ENCODE data around the gene BAZ1B. TPM values are rescaled to one million over a fixed set of nuclear protein-coding genes. Genes with fewer than 3 reads are reported as not detected.

Gene BAZ1B
- total and polyA plus RNA-seq, 12 donors, result 14.5 to 65.5 (median 43.7) TPM

- 83 to 97% (median 89%) methylated on average over 5 to 8 of the region's 8 CpGs for WGBS, 4 donors
Measured at GRCh38 chr7:73427902-73428787, 93.9 kb downstream of the BAZ1B start.

DNA sequence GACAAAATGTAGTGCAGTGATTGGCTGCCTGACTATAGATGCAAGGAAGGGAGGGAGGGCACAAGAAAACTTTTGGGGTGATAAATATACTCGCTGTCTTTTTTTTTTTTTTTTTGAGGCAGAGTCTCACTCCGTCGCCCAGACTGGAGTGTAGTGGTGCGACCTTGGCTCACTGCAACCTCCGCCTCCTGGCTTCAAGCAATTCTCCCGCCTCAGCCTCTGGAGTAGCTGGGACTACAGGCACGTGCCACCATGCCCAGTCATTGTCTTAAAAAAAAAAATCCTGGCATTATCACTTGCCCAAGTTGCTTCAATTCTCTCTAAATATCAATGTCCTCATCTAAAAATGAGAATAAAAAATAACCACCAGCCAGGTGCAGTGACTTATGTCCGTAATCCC, 96.1 kb downstream of the BAZ1B start:
- Histone ChIP-seq H3K4me3 (no peak overlapping the region), H3K36me3 (replicated peaks in 1 of 2) (no peaks in the 10 kb centered on the region), H3K4me1 (replicated peaks in 1 of 2) (no peaks in the 10 kb centered on the region), H3K27me3 (no peaks in the 10 kb centered on the region), H3K9me3 (replicated peaks in 1 of 3) (no peaks in the 10 kb centered on the region), H3K27ac (no peak overlapping the region)
- TF ChIP-seq, protein P1, sequence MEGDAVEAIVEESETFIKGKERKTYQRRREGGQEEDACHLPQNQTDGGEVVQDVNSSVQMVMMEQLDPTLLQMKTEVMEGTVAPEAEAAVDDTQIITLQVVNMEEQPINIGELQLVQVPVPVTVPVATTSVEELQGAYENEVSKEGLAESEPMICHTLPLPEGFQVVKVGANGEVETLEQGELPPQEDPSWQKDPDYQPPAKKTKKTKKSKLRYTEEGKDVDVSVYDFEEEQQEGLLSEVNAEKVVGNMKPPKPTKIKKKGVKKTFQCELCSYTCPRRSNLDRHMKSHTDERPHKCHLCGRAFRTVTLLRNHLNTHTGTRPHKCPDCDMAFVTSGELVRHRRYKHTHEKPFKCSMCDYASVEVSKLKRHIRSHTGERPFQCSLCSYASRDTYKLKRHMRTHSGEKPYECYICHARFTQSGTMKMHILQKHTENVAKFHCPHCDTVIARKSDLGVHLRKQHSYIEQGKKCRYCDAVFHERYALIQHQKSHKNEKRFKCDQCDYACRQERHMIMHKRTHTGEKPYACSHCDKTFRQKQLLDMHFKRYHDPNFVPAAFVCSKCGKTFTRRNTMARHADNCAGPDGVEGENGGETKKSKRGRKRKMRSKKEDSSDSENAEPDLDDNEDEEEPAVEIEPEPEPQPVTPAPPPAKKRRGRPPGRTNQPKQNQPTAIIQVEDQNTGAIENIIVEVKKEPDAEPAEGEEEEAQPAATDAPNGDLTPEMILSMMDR (IDR thresholded peaks at IDR 0.05), result no peak
- no peak for TF ChIP-seq POLR2A (IDR thresholded peaks at IDR 0.05)
- intact Hi-C loops (cut with DNase I), result no loop called here
- DNase-seq, result no peak
- WGBS, 4 donors, result 45 to 63% (median 54%) methylated on average over 8 of the region's 8 CpGs

More at GRCh38 chr7:73427902-73428787, 93.9 kb downstream of the BAZ1B start:
- Histone ChIP-seq H3K27ac (no peak overlapping the region), H3K4me3 (no peak overlapping the region), H3K36me3 (replicated peaks in 1 of 2) (no peaks in the 10 kb centered on the region), H3K27me3 (no peaks in the 10 kb centered on the region), H3K9me3 (replicated peaks in 1 of 3) (no peaks in the 10 kb centered on the region), H3K4me1 (replicated peaks in 1 of 2) (peaks cover 0 to under 1% of the 10 kb centered on the region in 2 donors)
- no peak for DNase-seq
- TF ChIP-seq, protein P1 (IDR thresholded peaks at IDR 0.05), result no peak
- TF ChIP-seq POLR2A (IDR thresholded peaks at IDR 0.05), result no peak
- intact Hi-C loops (cut with DNase I), result no loop called here

DNA sequence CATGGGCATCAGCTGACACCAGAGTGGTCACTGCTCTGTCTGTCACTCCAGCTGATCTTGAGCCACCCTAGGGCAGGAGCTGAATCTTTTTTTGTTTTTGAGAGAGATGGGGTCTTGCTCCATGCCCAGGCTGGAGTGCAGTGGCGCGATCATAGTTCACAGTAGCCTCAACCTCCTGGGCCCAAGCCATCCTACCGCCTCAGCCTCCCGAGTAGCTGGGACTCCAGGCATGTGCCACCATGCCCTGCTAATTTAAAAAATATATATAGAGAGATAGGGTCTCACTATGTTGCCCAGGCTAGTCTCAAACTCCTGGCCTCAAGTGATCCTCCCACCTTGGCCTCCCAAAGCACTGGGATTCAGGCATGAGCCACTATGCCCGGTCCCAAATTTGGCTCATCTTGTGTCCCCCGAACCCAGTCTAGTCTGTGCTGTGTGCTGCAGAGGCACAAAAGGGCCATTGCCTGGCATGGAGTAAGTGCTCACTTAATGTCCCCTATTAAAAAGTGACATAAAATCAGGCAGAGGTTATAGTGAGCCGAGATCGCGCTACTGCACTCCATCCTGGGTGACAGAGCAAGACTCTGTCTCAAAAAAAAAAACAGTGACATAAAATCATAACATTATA, 96.6 kb downstream of the BAZ1B start:
- H3K27ac ChIP-seq, result no peak overlapping the region
- H3K27me3 ChIP-seq, result no peaks in the 10 kb centered on the region
- H3K4me1 ChIP-seq (replicated peaks in 1 of 2), result no peaks in the 10 kb centered on the region
- 91 to 99% (median 94%) methylated on average over 9 of the region's 9 CpGs for WGBS, 4 donors
- intact Hi-C loops (cut with DNase I), result no loop called here
- no peak overlapping the region for H3K4me3 ChIP-seq
- no peaks in the 10 kb centered on the region for H3K9me3 ChIP-seq (replicated peaks in 1 of 3)
- no peak for TF ChIP-seq POLR2A (IDR thresholded peaks at IDR 0.05)
- TF ChIP-seq, protein P1 (IDR thresholded peaks at IDR 0.05), result no peak
- no peak for DNase-seq
- H3K36me3 ChIP-seq (replicated peaks in 1 of 2), result no peaks in the 10 kb centered on the region

GRCh38 chr7:73424489-73424885, 97.6 kb downstream of the BAZ1B start:
- Histone ChIP-seq H3K27me3 (no peaks in the 10 kb centered on the region), H3K9me3 (replicated peaks in 1 of 3) (no peaks in the 10 kb centered on the region), H3K36me3 (replicated peaks in 1 of 2) (no peaks in the 10 kb centered on the region), H3K4me1 (replicated peaks in 1 of 2) (no peaks in the 10 kb centered on the region), H3K27ac (no peak overlapping the region), H3K4me3 (peak overlapping the region in 1 of 4 donors; percentile 32)
- WGBS, 4 donors, result 82 to 88% (median 87%) methylated on average over 8 to 11 of the region's 11 CpGs
- TF ChIP-seq POLR2A (IDR thresholded peaks at IDR 0.05), result no peak
- TF ChIP-seq, protein P1 (IDR thresholded peaks at IDR 0.05), result no peak
- DNase-seq, result no peak
- intact Hi-C loops (cut with DNase I), result no loop called here

All from adrenal gland (tissue), 12 donors.